Daoy (cell line): ENCODE results near the gene MAP4K4. TPM values are rescaled to one million over a fixed set of nuclear protein-coding genes. Genes with fewer than 3 reads are reported as not detected.
A peak's percentile ranks its signal among the peaks of the same experiment; 100 is the strongest.

Experiments
- DNase-seq: peaks from one replicate; pipeline ENCODE4 v3.0.0-alpha.2; 2015; ENCODE audit warnings: low read depth
- total RNA-seq: library from RNA; depleted of rRNA; stranded (reverse); fragments of >200 nt; shearing (Covaris generic); gene quantifications from 2 replicates; pipeline ENCODE4 v1.2.3, GENCODE V29; 2014; rRNA removed

Gene MAP4K4
- 56.9 and 78.3 TPM in 2 replicates for total RNA-seq

DNA sequence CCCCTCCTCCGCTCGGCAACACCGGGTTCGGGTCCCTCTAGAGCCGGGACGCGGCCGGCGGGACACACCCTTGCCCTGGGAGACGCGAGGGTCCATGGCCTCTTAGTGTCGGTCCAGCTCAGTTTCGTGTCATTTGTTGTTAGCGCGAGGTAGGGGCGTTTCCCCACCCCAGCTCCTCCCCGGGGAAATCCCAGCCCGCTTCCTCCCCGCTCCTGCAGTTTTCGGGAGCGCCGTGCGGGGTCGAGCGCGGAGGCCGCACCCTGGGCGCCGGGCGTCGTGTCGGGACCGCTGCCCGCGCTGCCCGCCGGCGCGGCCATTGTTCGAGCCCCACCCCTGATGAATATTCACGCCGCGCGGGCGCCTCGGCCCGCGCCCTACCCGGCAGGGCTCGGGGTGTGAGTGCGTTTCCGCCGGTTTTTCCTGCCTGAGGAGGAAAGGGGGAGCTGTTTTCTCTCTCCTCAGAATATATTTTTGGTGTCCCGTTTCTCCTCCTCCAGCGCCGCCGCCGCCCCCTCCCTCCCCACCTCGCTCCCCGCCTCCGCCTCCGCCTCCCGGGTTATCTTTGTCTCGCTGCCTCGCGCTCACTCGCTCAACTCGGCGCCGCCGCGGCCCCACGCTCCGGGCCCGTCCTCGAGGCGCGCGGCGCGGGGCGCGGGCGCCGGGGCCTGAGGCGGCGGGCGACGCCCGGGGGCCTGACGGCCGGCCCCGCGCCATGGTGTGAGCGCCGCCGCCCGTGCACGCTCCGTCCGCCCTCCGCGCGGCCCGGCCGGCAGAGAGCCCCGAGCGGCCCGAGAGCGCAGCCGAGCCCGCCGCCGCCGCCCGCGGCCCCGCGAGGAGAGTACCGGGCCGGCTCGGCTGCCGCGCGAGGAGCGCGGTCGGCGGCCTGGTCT is at the start of gene MAP4K4:
TSS of gene MAP4K4 (plus strand) at position 584 of the 890 bp plus-strand sequence. CDS start 374 bp downstream, outside the sequence.
- DNase-seq: peak; percentile 84

DNA sequence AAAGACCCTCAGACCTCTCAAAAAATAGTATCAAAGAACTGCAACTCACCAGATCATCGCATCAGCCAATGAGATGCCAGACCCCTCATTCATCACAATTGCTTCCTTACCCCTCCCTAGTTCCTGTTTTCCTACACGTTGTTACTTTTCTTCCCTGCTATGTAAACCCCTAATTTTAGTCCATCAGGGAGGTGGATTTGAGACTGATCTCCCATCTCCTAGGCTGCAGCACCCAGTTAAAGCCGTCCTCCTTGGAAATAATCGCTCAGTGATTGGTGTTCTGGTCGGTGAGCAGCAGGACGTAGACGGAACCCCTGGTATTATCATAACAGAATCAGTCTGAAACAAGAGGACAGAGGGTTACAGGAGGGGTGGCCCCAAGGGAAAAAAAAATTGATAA is 44.0 kb upstream of the MAP4K4 start:
- DNase-seq: no peak

DNA sequence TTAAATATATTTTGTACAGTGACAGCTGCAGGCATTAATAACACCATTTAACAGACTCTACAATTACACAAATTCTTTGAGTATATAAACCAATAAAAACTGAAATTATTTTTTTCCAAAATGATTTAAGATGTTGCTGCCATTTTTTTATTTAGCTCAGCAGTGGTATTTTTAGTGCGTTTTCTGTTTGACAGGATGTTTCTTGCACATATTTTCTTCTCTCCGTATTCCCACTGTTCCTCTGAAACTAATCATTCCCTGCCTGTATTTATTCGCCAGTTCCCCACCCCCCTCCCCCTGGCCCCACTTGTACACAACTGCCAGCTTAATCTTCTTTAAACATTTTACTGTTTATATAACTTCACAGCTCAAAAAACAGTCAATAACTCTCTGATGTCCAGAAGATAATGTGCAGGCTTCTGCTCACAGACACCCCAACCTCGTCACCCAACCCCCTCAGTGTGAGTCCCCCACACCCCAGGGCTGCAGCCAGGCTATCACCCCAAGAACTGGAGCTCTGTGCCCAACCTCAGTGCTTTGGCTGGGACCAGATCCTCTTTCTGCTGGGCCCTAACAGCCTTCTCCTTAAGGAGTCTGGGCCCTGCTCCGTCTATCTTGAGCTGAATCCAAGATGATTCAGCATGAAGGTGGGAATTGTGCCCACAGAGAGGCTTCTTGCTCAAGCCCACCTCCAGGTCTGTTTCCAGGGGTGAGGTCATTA is 41.6 kb upstream of the MAP4K4 start:
- DNase-seq: peak; percentile 33

- no peak for DNase-seq
Observed at GRCh38 chr2:101657787-101658186, 39.7 kb upstream of the MAP4K4 start.

GRCh38 chr2:101658387-101658786 is 39.1 kb upstream of the MAP4K4 start:
- DNase-seq: no peak

- DNase-seq: no peak
Observed at GRCh38 chr2:101665312-101665711, 32.2 kb upstream of the MAP4K4 start.

DNA sequence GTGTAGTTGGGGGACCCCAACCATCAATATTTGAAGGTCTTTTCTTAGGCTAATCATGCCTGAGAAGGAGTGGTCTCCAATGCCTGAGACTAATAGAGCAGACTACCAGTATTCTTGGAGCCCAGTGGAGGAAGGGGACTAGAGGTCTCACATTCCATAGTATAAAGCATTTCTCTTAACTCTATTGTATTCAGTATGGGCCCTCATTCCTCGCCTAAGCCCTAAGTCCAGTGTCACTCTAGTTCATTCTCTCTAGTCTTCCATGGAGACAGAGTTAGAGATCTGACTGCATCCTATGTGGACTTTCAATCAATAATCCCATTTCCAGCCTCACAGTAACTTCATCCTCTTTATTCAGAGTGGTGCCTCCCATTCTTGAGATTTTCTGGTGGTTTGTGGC is 29.7 kb upstream of the MAP4K4 start:
- DNase-seq: no peak

- no peak for DNase-seq
Observed at GRCh38 chr2:101672047-101672446, 25.5 kb upstream of the MAP4K4 start.

- no peak for DNase-seq
Observed at GRCh38 chr2:101673920-101674319, 23.6 kb upstream of the MAP4K4 start.

GRCh38 chr2:101675512-101675911 is 22.0 kb upstream of the MAP4K4 start:
- no peak for DNase-seq

DNA sequence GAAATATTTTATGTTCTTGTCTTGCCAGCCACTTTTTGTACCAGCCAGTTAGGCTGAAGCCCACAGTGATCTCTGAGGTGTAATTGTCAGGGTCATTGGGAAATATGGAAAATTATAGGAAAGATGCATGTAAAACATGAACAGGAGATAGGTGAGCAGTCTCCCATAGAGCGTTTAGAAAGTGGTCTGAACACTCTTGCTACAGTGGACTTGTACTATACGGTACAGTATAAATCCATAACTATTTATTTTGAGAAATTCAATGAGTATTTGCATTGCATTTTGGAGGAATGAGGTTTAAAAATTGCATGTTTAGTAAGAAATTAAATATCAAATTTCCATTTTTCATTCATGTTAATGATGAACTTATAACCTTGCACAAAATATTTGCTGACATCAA is 20.8 kb upstream of the MAP4K4 start:
- DNase-seq: no peak

GRCh38 chr2:101677658-101678057 is 19.8 kb upstream of the MAP4K4 start:
- no peak for DNase-seq

GRCh38 chr2:101678379-101678778 is 19.1 kb upstream of the MAP4K4 start:
- DNase-seq: no peak

GRCh38 chr2:101679037-101679726 is 18.3 kb upstream of the MAP4K4 start:
- peak; percentile 75 for DNase-seq

DNA sequence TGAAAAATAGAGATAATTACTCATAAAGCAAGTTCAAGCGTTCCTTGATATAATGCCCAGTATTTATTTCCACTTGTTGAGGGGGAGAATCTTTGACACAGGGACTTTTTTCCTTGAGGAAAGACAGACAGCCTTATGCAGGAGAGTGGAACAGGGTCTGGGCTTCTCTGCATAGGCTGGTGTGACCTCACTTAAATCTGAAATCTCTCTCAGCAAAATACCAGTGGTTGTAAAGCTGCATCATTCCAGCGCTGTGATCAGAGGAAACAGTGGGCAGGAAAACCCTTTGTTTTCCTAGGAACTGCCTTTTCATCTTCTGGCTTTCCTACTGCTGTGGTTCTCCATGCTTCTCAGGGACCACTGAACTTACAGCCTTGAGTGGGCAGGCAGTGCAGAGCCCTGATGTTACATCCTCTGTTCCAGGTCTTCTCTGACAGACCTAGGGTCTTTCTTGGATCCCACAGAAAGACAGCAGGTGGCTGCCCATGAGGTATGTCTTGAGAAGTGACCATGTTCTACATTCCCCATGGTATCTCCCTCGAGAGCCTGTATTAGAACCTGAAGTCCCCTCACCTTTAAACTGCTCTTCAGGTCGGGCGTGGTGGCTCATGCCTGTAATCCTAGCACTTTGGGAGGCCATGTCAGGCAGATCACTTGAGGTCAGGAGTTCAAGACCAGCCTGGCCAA is 17.6 kb upstream of the MAP4K4 start:
- peak; percentile 11 for DNase-seq

- DNase-seq: no peak
Observed at GRCh38 chr2:101682311-101682710, 15.2 kb upstream of the MAP4K4 start.

DNA sequence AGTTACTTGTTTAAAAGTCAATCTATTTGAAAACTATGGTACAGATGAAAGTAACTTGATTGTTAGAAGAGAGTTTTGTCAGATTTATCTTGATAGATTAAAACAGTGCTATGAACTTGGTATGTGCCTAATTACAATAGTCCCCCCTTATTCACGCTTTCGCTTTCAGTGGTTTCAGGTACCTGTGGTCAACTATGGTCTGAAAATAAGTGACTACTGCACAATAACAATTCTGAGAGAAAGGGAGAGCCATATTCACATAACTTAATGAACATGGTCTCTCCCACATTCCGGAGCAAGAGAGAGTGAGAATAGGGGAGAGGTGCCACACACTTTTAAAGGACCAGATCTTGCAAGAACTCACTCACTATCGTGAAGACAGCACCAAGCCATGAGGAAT is 13.2 kb upstream of the MAP4K4 start:
- DNase-seq: no peak

GRCh38 chr2:101688261-101688660 is 9.2 kb upstream of the MAP4K4 start:
- DNase-seq: peak; percentile 5

- no peak for DNase-seq
Observed at GRCh38 chr2:101689114-101689825, 8.2 kb upstream of the MAP4K4 start.

DNA sequence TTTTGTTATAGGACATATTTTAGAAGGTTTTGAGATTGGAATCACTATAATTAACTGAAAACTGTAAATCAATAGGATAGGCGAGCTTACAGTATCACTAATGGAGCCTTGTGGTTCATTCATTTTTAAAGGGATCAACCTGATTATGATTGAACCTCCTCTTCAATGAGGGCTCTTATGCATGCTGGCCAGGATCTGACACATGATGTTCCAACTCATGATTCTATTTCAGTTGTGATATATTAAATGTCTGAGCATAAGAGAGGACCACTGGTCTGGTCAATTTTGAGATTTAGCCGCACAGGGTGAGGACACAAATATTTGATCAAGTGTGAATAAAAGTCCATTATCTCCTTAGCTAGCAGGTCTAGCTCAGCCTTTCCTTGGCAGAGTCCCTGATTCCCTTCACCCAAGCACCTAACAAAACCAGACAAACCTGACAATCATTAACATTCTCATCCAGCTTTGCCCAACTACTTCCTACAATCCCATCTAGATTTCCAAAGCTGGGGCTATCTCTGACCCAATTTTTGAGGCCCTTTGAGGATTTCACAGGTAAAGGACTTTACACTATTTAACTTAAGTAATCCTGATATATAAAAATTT is 6.9 kb upstream of the MAP4K4 start:
- DNase-seq: no peak

DNA sequence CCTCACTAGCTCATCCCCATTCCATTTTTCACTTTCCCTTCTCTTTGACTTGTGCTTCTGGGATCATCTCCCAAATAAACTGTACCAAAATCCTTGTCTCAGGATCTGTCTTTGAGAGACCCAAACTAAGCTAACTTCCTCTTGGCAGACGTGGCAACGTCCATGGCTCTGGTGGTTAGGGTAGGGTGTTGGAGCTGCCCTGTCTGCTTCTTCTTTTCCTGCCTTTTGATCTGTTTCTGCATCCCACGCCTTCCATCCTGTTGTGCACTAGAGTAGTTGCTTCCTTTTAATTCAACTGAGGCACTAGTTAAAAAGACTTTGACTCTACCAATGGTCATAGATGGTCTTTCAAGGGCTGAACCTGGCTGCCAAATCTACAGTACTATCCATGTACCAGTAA is 5.5 kb upstream of the MAP4K4 start:
- DNase-seq: no peak
